AG09309 (cell line): ENCODE measurements around the gene NUP210.

Source experiments
- DNase-seq: peaks from one replicate; pipeline ENCODE4 v3.0.0-alpha.2; 2010; ENCODE audit warnings: low read depth
- H3K4me3 ChIP-seq: 2 replicates; pipeline ENCODE4 v1.5.1; 2011; ENCODE audit warnings: mild to moderate bottlenecking, low read depth, low read length, moderate library complexity; ENCODE audit not compliant: control insufficient read depth
- TF ChIP-seq, protein P1 (sequence below): IDR thresholded peaks from 2 replicates; pipeline ENCODE4 v1.5.1; 2011; ENCODE audit warnings: mild to moderate bottlenecking, low read depth, low read length, inconsistent platforms; ENCODE audit not compliant: insufficient read depth, control insufficient read depth; ENCODE audit errors: missing control alignments

Gene NUP210

DNA sequence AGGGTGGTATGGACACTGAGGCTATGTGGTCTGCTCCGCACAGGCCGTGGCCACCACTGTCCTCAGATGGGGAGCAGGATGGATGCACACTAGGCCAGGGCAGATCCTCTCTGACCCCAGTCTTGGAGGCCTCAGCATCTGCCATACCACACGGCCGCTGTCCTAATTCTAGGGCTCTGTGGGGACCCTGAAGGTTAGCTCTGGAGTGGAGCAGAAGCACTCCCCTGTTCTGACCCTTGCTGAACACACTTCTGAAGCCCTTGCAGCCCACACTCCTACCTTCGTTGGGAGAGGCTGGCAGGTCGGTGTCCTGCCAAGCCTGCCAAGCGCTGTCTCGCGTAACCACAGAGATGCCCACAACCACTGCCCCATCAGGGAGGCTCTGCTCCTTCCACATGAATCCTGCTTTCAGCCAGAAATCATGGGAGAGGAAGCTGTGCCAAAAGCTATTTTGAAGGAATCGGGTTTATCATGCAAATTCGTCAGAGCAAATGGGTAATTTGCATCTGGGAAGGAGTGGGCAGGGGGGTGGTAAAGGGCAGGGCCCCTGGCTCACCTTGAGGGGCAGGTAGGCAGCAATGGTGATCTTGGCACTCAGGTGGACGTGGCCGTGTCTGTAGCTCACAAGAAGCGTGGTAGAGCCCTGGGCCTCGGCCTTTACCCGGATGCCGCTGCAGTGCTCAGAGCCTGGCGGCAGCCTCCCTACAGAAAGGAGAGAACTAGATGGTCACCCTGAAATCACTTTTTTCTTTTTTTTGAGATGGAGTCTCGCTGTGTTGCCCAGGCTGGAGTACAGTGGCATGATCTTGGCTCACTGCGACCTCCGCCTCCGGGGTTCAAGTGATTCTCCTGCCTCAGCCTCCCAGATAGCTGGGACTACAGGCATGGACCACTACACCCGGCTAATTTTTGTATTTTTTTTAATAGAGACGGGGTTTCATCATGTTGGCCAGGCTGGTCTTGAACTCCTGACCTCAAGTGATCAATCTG lies 54.4 kb downstream of the NUP210 start:
- DNase-seq = no peak
- TF ChIP-seq, protein P1, sequence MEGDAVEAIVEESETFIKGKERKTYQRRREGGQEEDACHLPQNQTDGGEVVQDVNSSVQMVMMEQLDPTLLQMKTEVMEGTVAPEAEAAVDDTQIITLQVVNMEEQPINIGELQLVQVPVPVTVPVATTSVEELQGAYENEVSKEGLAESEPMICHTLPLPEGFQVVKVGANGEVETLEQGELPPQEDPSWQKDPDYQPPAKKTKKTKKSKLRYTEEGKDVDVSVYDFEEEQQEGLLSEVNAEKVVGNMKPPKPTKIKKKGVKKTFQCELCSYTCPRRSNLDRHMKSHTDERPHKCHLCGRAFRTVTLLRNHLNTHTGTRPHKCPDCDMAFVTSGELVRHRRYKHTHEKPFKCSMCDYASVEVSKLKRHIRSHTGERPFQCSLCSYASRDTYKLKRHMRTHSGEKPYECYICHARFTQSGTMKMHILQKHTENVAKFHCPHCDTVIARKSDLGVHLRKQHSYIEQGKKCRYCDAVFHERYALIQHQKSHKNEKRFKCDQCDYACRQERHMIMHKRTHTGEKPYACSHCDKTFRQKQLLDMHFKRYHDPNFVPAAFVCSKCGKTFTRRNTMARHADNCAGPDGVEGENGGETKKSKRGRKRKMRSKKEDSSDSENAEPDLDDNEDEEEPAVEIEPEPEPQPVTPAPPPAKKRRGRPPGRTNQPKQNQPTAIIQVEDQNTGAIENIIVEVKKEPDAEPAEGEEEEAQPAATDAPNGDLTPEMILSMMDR = no peak
- no peak overlapping the region for H3K4me3 ChIP-seq

DNA sequence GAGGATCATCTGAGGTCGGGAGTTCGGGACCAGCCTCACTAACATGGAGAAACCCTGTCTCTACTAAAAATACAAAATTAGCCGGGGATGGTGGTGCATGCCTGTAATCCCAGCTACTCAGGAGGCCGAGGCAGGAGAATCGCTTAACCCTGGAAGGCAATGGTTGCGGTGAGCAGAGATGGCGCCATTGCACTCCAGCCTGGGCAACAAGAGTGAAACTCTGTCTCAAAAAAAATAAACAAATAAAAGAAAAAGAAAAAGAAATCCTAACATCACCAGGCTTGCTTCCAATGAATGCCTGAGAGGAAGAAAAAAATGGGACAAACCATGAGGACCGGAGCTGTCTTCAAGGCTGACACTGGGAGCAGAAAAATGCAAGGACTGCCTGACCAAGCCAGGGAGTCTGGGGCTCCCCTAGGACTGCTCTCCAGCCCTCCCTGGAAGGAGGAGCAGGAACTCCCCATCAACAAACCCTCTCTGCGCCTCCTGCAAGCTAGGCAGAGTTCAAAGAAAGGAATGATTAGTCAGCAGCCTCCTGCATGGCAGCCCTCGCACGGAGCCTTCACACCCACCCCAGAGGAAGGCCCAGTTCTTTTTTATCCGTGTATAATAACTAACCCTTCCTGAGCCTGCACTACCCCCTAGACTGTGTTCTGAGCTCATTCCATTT lies 55.4 kb downstream of the NUP210 start:
- no peak for DNase-seq
- TF ChIP-seq, protein P1 = no peak
- no peak overlapping the region for H3K4me3 ChIP-seq

DNA sequence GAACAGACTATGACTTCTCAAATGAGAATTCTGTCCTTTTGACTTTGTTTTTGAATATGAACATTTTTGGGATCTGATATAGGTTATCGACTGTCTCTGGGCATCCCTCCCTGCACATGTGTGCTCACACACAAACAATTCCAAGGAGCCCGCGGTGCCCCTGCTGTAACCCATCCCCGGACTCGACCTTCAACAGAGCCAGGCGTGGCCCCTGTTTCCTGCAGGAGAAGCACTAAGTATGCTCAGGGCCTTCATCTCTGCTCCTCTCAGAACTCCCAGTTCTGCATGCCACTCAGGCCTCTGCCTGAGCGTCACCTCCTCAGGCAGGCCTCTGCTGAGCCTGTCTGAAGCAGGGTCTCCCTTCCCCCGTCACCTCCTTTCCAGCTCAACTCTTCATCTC lies 57.6 kb downstream of the NUP210 start:
- TF ChIP-seq, protein P1 = no peak
- no peak overlapping the region for H3K4me3 ChIP-seq
- DNase-seq = no peak

DNA sequence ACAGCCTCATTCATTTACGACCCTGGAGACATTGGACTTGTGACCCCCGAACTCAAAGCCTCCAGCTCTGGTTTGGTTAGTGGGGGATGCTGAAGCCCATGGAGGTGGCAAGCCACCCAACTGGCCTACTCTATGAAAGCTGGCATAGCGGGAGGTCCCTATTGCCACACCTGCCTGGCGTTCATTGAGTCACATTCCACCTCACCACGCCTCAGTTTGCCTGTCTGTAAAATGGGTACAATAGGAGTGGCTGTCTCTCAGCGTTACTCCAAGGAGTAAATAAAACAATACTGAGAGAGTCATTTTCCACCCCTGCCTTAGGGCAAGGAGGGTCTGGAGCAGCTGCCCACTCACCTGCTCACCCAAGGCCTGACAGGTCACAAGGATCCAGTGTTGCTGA lies 60.2 kb downstream of the NUP210 start:
- no peak for DNase-seq
- TF ChIP-seq, protein P1 = no peak
- H3K4me3 ChIP-seq = no peak overlapping the region

DNA sequence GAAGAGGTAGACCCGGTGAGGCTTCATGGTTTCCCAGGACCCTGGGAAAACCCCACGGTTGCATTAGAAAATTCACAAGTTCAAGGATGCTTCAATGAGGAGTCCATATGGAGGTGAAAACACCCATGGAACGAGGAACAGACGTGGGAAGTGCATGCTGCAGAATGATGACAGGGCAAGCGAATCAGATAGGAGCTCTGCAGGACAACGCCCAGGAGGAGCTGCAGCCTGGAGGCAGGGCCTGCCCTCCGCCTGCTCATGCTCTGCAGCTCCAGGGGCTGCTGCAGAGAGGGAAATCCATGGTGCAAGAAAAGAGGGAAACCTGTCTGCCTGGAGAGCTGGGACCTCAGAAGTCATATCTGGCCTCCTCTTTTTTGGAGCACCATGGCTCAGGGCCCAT lies 61.5 kb downstream of the NUP210 start:
- TF ChIP-seq, protein P1 = no peak

DNA sequence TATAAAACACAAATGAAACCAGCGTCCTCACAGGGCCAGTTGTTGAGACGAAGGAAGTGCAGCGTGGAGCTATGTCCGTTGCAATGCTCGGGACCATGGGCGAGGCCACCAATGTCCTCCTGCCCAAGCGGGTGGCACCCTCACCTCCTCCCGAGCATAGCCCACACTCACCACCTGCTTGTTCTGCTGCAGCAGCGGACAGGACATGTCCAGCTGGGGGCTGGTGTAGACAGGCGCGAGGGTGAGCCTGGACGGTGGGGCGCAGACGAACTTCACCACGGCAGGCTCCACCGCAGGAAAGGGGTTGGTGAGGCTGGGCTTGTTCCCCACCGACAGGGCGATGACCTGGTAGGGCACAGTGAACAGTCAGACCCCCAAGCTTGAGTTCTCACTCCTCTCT lies 62.1 kb downstream of the NUP210 start:
- TF ChIP-seq, protein P1 = no peak

More for the DNA sequence above, 61.5 kb downstream of the NUP210 start:
- no peak overlapping the region for H3K4me3 ChIP-seq
- no peak for DNase-seq

More for the DNA sequence above, 62.1 kb downstream of the NUP210 start:
- H3K4me3 ChIP-seq = no peak overlapping the region
- no peak for DNase-seq
